ENCODE results near the gene NTRK1. TPM values are rescaled to one million over a fixed set of nuclear protein-coding genes. Genes with fewer than 3 reads are reported as not detected.

NTRK1 gene
- total RNA-seq, 1 experiment from 2014 or later: 0.33 TPM

- Mint-ChIP-seq H3K36me3 (ENCODE audit: insufficient read depth, unreplicated experiment) (no peaks in the 10 kb centered on the region), H3K27me3 (ENCODE audit: insufficient read depth, unreplicated experiment) (peaks cover 13% of the 10 kb centered on the region), H3K4me1 (ENCODE audit: insufficient read depth, unreplicated experiment) (peaks cover 19% of the 10 kb centered on the region), H3K4me3 (ENCODE audit: unreplicated experiment) (no peak overlapping the region), H3K27ac (ENCODE audit: low read depth, unreplicated experiment) (no peak overlapping the region), H3K9me3 (ENCODE audit: unreplicated experiment) (no peaks in the 10 kb centered on the region)
- BruUV-seq (replicated peaks): no TSS peak
- no peak for TF ChIP-seq CTCF (IDR thresholded peaks at IDR 0.05; ENCODE audit: unreplicated experiment)
- DNase-seq (ENCODE audit: unreplicated experiment): no peak
- ChIA-PET POLR2A (no interaction called here), CTCF (interaction anchor here (0.6 to 3.5 kb wide), 14 partner anchors 8 to 498 kb away, joined by 3 to 34 read pairs (median 4); partner anchors contain the start of gene PEAR1)
- intact Hi-C loops (cut with micrococcal nuclease): loop anchor here (10.0 kb wide), 1 partner anchor 245 kb away; no protein-coding TSS in a partner anchor
Measured at GRCh38 chr1:156909671-156910070, 49.0 kb downstream of the NTRK1 start.

GRCh38 chr1:156910309-156910782, 49.7 kb downstream of the NTRK1 start:
- intact Hi-C loops (cut with micrococcal nuclease): loop anchor here (10.0 kb wide), 1 partner anchor 244 kb away; no protein-coding TSS in a partner anchor
- Mint-ChIP-seq H3K9me3 (ENCODE audit: unreplicated experiment) (no peaks in the 10 kb centered on the region), H3K4me1 (ENCODE audit: insufficient read depth, unreplicated experiment) (peaks cover 19% of the 10 kb centered on the region), H3K36me3 (ENCODE audit: insufficient read depth, unreplicated experiment) (no peaks in the 10 kb centered on the region), H3K27me3 (ENCODE audit: insufficient read depth, unreplicated experiment) (peaks cover 13% of the 10 kb centered on the region), H3K4me3 (ENCODE audit: unreplicated experiment) (no peak overlapping the region), H3K27ac (ENCODE audit: low read depth, unreplicated experiment) (no peak overlapping the region)
- peak; percentile 47 for DNase-seq (ENCODE audit: unreplicated experiment)
- POLR2A ChIA-PET: interaction anchor here (0.8 to 1.0 kb wide), 2 partner anchors 18 to 20 kb away, joined by 3 to 4 read pairs; no protein-coding TSS in a partner anchor
- CTCF ChIA-PET: interaction anchor here (0.6 to 3.5 kb wide), 15 partner anchors 9 to 284 kb away, joined by 3 to 34 read pairs (median 5); partner anchors contain the start of gene PEAR1
- BruUV-seq (replicated peaks): no TSS peak
- TF ChIP-seq CTCF (IDR thresholded peaks at IDR 0.05; ENCODE audit: unreplicated experiment): peak; percentile 99

- ChIA-PET POLR2A (interaction anchor here (1.3 kb wide), 1 partner anchor 20 kb away, joined by 3 read pairs; no protein-coding TSS in a partner anchor), CTCF (interaction anchor here (0.6 to 3.5 kb wide), 14 partner anchors 10 to 244 kb away, joined by 3 to 34 read pairs (median 4); no protein-coding TSS in a partner anchor)
- no peaks in the 10 kb centered on the region for H3K9me3 Mint-ChIP-seq (ENCODE audit: unreplicated experiment)
- H3K27me3 Mint-ChIP-seq (ENCODE audit: insufficient read depth, unreplicated experiment): peaks cover 13% of the 10 kb centered on the region
- intact Hi-C loops (cut with micrococcal nuclease): loop anchor here (10.0 kb wide), 1 partner anchor 243 kb away; no protein-coding TSS in a partner anchor
- peaks cover 4% of the 10 kb centered on the region for H3K36me3 Mint-ChIP-seq (ENCODE audit: insufficient read depth, unreplicated experiment)
- H3K4me1 Mint-ChIP-seq (ENCODE audit: insufficient read depth, unreplicated experiment): peaks cover 19% of the 10 kb centered on the region
- no peak for DNase-seq (ENCODE audit: unreplicated experiment)
- BruUV-seq (replicated peaks): no TSS peak
- TF ChIP-seq CTCF (IDR thresholded peaks at IDR 0.05; ENCODE audit: unreplicated experiment): no peak
- no peak overlapping the region for H3K4me3 Mint-ChIP-seq (ENCODE audit: unreplicated experiment)
- no peak overlapping the region for H3K27ac Mint-ChIP-seq (ENCODE audit: low read depth, unreplicated experiment)
Measured at GRCh38 chr1:156911577-156912298, 51.1 kb downstream of the NTRK1 start.

- no peak for TF ChIP-seq CTCF (IDR thresholded peaks at IDR 0.05; ENCODE audit: unreplicated experiment)
- ChIA-PET POLR2A (no interaction called here), CTCF (interaction anchor here (0.6 to 2.0 kb wide), 8 partner anchors 22 to 244 kb away, joined by 3 to 8 read pairs (median 3); no protein-coding TSS in a partner anchor)
- H3K4me1 Mint-ChIP-seq (ENCODE audit: insufficient read depth, unreplicated experiment): peaks cover 15% of the 10 kb centered on the region
- intact Hi-C loops (cut with micrococcal nuclease): loop anchor here (10.0 kb wide), 1 partner anchor 242 kb away; no protein-coding TSS in a partner anchor
- peaks cover 4% of the 10 kb centered on the region for H3K36me3 Mint-ChIP-seq (ENCODE audit: insufficient read depth, unreplicated experiment)
- no peaks in the 10 kb centered on the region for H3K9me3 Mint-ChIP-seq (ENCODE audit: unreplicated experiment)
- peaks cover 13% of the 10 kb centered on the region for H3K27me3 Mint-ChIP-seq (ENCODE audit: insufficient read depth, unreplicated experiment)
- no TSS peak for BruUV-seq (replicated peaks)
- no peak for DNase-seq (ENCODE audit: unreplicated experiment)
- H3K4me3 Mint-ChIP-seq (ENCODE audit: unreplicated experiment): no peak overlapping the region
- no peak overlapping the region for H3K27ac Mint-ChIP-seq (ENCODE audit: low read depth, unreplicated experiment)
Measured at GRCh38 chr1:156912310-156912709, 51.6 kb downstream of the NTRK1 start.
